GM23248 (cell line): ENCODE measurements around the gene AVPR2. TPM values are rescaled to one million over a fixed set of nuclear protein-coding genes. Genes with fewer than 3 reads are reported as not detected.

Experiments used
- DNase-seq: peaks from one replicate; pipeline ENCODE4 v3.0.0-alpha.2; 2015
- H2AFZ ChIP-seq: fragments of 200-600 bp; sonication (generic); 2 replicates; pipeline ENCODE4 v1.6.1; 2016; ENCODE audit warnings: antibody characterized with exemption
- H3F3A ChIP-seq: fragments of 200-600 bp; sonication (generic); 2 replicates; pipeline ENCODE4 v1.6.1; 2016; ENCODE audit warnings: mild to moderate bottlenecking, antibody characterized with exemption, mixed run types; ENCODE audit not compliant: insufficient read depth
- H3K27ac ChIP-seq: fragments of 200-600 bp; sonication (generic); 2 replicates; pipeline ENCODE4 v1.5.1; 2016; ENCODE audit warnings: mild to moderate bottlenecking
- H3K27me3 ChIP-seq: fragments of 200-600 bp; sonication (generic); replicated peaks from 2 replicates; pipeline ENCODE4 v1.6.1; 2016; ENCODE audit warnings: mild to moderate bottlenecking; ENCODE audit not compliant: insufficient read depth
- H3K36me3 ChIP-seq: fragments of 200-600 bp; sonication (generic); 2 replicates; pipeline ENCODE4 v1.6.1; 2016; ENCODE audit warnings: low read depth, mild to moderate bottlenecking
- H3K4me1 ChIP-seq: fragments of 200-600 bp; sonication (generic); 2 replicates; pipeline ENCODE4 v1.6.1; 2016; ENCODE audit warnings: mild to moderate bottlenecking; ENCODE audit not compliant: insufficient read depth
- H3K4me2 ChIP-seq: fragments of 200-600 bp; sonication (generic); one replicate; pipeline ENCODE4 v1.6.1; 2016; ENCODE audit warnings: mild to moderate bottlenecking; ENCODE audit not compliant: unreplicated experiment
- H3K4me3 ChIP-seq: fragments of 200-600 bp; sonication (generic); 2 replicates; pipeline ENCODE4 v1.5.1; 2016; ENCODE audit warnings: mild to moderate bottlenecking
- H3K79me2 ChIP-seq: fragments of 200-600 bp; sonication (generic); 2 replicates; pipeline ENCODE4 v1.6.1; 2016; ENCODE audit warnings: mild to moderate bottlenecking; ENCODE audit not compliant: insufficient read depth
- H3K9ac ChIP-seq: fragments of 200-600 bp; sonication (generic); 2 replicates; pipeline ENCODE4 v1.6.1; 2016; ENCODE audit warnings: mild to moderate bottlenecking
- H3K9me2 ChIP-seq: fragments of 200-600 bp; sonication (generic); 2 replicates; pipeline ENCODE4 v1.6.1; 2016; ENCODE audit warnings: mixed run types, mild to moderate bottlenecking, moderate library complexity; ENCODE audit not compliant: insufficient read depth
- H3K9me3 ChIP-seq: fragments of 200-600 bp; sonication (generic); one replicate; pipeline ENCODE4 v1.6.1; 2017; ENCODE audit warnings: low read depth
- H4K20me1 ChIP-seq: fragments of 200-600 bp; sonication (generic); 2 replicates; pipeline ENCODE4 v1.6.0; 2016; ENCODE audit not compliant: insufficient read depth
- EZH2 ChIP-seq: fragments of 200-600 bp; sonication (generic); IDR thresholded peaks from 2 replicates; pipeline ENCODE4 v1.6.1; 2018; ENCODE audit warnings: antibody characterized with exemption, mild to moderate bottlenecking; ENCODE audit not compliant: insufficient read depth, poor library complexity, severe bottlenecking
- EZH2phosphoT487 ChIP-seq: fragments of 200-600 bp; sonication (generic); IDR thresholded peaks from 2 replicates; pipeline ENCODE4 v1.6.1; 2018; ENCODE audit warnings: antibody characterized with exemption, moderate library complexity, mild to moderate bottlenecking, low read depth; ENCODE audit not compliant: insufficient read depth
- WGBS, 2 experiments: methylation state at CpG; one replicate each; pipeline ENCODE4 v1.1.6; 2015 to 2017; ENCODE audit warnings: low lambda C conversion rate in 2 of 2, low coverage in 1 of 2; ENCODE audit errors: missing lambda C conversion rate in 2 of 2; 5-methylcytosine and 5-hydroxymethylcytosine counted together
- in situ Hi-C: fragments of 300-500 bp; cut with MboI; formaldehyde crosslinking; loops from 2 replicates; pipeline ENCODE4 v1.15.0; 2020
- polyA plus RNA-seq: library from polyadenylated mRNA; unstranded; fragments of >200 nt; fragmentation: Nextera tagmentation; extraction: Ambion mirVana; gene quantifications from 2 replicates; pipeline ENCODE4 v1.2.1, GENCODE V29; 2016
- total RNA-seq: library from RNA; depleted of rRNA; stranded (reverse); fragments of >200 nt; shearing (Covaris generic); gene quantifications from 2 replicates; pipeline ENCODE4 v1.2.3, GENCODE V29; 2014

Gene AVPR2
- total and polyA plus RNA-seq, 2 experiments from 2014 or later = not detected

- Histone ChIP-seq H3K9me3 (no peaks in the 10 kb centered on the region), H3K4me3 (no peak within 1 kb of the TSS), H3K9me2 (no peaks in the 10 kb centered on the region), H3K4me1 (no peaks in the 10 kb centered on the region), H4K20me1 (no peaks in the 10 kb centered on the region), H3K9ac (no peak within 1 kb of the TSS), H3K27ac (no peak within 1 kb of the TSS), H3K27me3 (no peaks in the 10 kb centered on the region; the same call in 1 of the 2 replicates), H3K79me2 (no peaks in the 10 kb centered on the region), H3F3A (no peaks in the 10 kb centered on the region), H3K4me2 (no peak within 1 kb of the TSS), H2AFZ (no peak within 1 kb of the TSS), H3K36me3 (no peaks in the 10 kb centered on the region)
- 0 to 8% methylated on average over 3 to 11 of the region's 94 CpGs for WGBS, 2 experiments
- peak; percentile 21 for DNase-seq
- TF ChIP-seq EZH2 (peak; percentile 60), EZH2phosphoT487 (no peak)
- in situ Hi-C loops = no loop called here
Measured at GRCh38 chrX:153885968-153886903, 18.2 kb upstream of the AVPR2 start, which contains the start of gene L1CAM. L1CAM (minus strand) TSS chrX:153886173; CDS start chrX:153875836, 10,337 bp downstream.

- no peak for DNase-seq
Measured at GRCh38 chrX:153886915-153887314, 17.6 kb upstream of the AVPR2 start.

GRCh38 chrX:153887385-153887784, 17.1 kb upstream of the AVPR2 start:
- WGBS, 2 experiments = 68 to 69% methylated on average over 7 to 8 of the region's 8 CpGs
- H3K79me2 ChIP-seq = no peaks in the 10 kb centered on the region

More at GRCh38 chrX:153886915-153887314, 17.6 kb upstream of the AVPR2 start:
- Histone ChIP-seq H3F3A (no peaks in the 10 kb centered on the region), H3K9ac (no peak overlapping the region), H3K4me3 (no peak overlapping the region), H3K27me3 (no peaks in the 10 kb centered on the region; the same call in 1 of the 2 replicates), H2AFZ (no peak overlapping the region), H3K9me3 (no peaks in the 10 kb centered on the region), H3K27ac (no peak overlapping the region), H3K36me3 (no peaks in the 10 kb centered on the region), H3K4me2 (no peak overlapping the region), H3K4me1 (no peaks in the 10 kb centered on the region), H3K79me2 (no peaks in the 10 kb centered on the region), H3K9me2 (no peaks in the 10 kb centered on the region), H4K20me1 (no peaks in the 10 kb centered on the region)
- TF ChIP-seq EZH2 = no peak
- no peak for TF ChIP-seq EZH2phosphoT487
- 17 to 40% methylated on average over 5 to 12 of the region's 13 CpGs for WGBS, 2 experiments
- in situ Hi-C loops = no loop called here

GRCh38 chrX:153888344-153888743, 16.1 kb upstream of the AVPR2 start:
- Histone ChIP-seq H3K9me3 (no peaks in the 10 kb centered on the region), H3K4me3 (no peak overlapping the region), H4K20me1 (no peaks in the 10 kb centered on the region), H3K9ac (no peak overlapping the region), H3K79me2 (no peaks in the 10 kb centered on the region), H3K27me3 (no peaks in the 10 kb centered on the region; the same call in 1 of the 2 replicates), H3F3A (no peaks in the 10 kb centered on the region), H3K36me3 (no peaks in the 10 kb centered on the region), H3K9me2 (no peaks in the 10 kb centered on the region), H3K4me1 (no peaks in the 10 kb centered on the region), H3K4me2 (no peak overlapping the region), H3K27ac (no peak overlapping the region), H2AFZ (no peak overlapping the region)
- 25 to 32% methylated on average over 6 of the region's 6 CpGs for WGBS, 2 experiments
- in situ Hi-C loops = no loop called here
- no peak for DNase-seq
- TF ChIP-seq EZH2phosphoT487 = no peak
- TF ChIP-seq EZH2 = no peak

More at GRCh38 chrX:153887385-153887784, 17.1 kb upstream of the AVPR2 start:
- Histone ChIP-seq H3K4me2 (no peak overlapping the region), H4K20me1 (no peaks in the 10 kb centered on the region), H3K27me3 (no peaks in the 10 kb centered on the region; the same call in 1 of the 2 replicates), H3F3A (no peaks in the 10 kb centered on the region), H3K9me2 (no peaks in the 10 kb centered on the region), H3K36me3 (no peaks in the 10 kb centered on the region), H3K4me3 (no peak overlapping the region), H2AFZ (no peak overlapping the region), H3K4me1 (no peaks in the 10 kb centered on the region), H3K9ac (no peak overlapping the region), H3K9me3 (no peaks in the 10 kb centered on the region), H3K27ac (no peak overlapping the region)
- TF ChIP-seq EZH2phosphoT487 = no peak
- TF ChIP-seq EZH2 = no peak
- DNase-seq = no peak
- in situ Hi-C loops = no loop called here
